HG03064 (cell line): ENCODE measurements around the gene TP53I11.

Experiments used
- ATAC-seq: cut with Tn5 transposase; IDR thresholded peaks from one replicate; pipeline ENCODE4 v1.9.1; 2021; ENCODE audit warnings: low read depth; ENCODE audit not compliant: unreplicated experiment

TP53I11 gene

GRCh38 chr11:44942029-44942955, 8.4 kb downstream of the TP53I11 start:
- ATAC-seq = no peak

GRCh38 chr11:44941259-44942021, 9.2 kb downstream of the TP53I11 start:
- no peak for ATAC-seq

- no peak for ATAC-seq
These were observed 9.8 kb downstream of the TP53I11 start for GRCh38 chr11:44940835-44941234.

DNA sequence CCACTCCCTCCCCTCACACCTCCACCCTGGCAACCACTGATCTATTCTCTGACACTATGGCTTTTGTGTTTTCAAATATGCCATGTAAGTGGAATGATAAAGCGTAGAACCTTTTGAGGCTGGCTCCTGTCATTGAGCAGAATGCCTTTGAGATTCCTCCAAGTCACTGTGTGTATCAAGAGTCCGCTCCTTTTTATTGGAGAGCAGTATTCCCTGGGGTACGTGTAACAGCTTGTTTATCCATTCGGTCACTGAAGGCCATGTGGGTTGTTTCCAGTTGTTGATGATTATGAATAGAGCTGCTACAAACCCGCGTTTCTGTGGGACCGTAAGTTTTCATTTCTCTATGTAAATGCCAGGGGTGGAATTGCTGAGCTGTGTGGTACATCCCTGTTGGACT, 10.3 kb downstream of the TP53I11 start:
- ATAC-seq = no peak

DNA sequence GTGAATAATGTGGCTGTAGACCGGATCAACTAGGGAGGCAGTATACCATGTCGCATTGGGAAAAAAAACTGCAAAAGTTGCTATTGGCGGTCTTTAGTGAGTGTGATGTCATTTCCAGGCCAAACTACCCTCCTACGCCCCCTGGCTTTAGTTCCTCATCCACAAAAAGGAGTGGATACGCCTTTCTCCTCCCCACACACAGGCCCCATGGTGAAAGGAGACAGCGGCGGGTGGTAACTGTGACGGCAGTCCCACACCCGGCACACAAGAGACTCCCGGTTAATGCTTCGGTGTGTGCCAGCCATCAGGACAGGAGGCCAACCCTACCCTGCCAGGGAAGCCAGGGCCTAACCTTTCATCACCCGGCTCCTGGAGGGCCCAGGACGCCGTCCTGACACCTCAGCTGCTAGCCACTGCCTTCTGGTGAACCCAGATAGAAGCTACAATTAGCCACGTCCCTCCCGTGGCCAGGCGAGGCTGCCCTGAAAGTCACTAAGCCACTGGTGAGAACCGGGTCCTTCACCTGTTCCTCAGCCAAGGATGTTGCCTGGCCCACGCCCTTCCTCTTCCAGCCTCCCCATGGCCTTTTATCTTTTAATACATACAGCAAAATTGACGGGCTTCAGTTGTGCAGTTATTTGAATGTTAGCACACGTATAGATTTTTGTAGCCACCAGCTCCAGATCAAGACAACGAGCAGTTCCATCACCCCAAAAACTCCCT, 10.8 kb downstream of the TP53I11 start:
- ATAC-seq = no peak

- no peak for ATAC-seq
These were observed 12.5 kb downstream of the TP53I11 start for GRCh38 chr11:44938066-44938691.

DNA sequence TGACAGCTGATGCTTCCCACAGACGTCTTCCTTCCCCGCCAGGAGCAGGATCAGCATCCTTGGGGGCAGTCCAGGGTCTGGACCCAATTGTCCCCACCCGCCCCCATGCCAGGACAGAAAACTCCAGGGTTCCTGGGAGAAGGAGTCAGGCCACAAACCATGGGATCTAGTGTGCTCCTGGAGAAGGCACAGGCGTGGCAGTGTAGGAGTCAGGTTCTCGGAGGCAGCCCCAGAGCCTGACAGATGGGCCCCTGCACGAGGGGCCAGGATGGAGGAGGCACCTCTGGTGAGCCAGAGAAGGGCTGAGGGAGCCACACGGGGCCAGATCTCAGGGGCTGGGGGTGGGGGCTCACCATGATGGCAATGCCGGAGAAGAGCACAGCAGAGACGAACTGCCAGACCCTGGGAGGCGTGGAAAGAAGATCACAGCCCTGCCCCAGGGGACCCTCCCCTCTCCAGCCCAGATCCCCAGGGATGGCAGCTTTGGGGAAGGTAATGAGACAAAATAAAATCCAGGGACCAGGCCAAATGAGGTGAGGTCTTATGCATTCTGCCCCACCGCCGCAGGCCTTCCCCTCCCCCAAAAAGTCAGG, 13.6 kb downstream of the TP53I11 start:
- no peak for ATAC-seq

- no peak for ATAC-seq
These were observed 14.2 kb downstream of the TP53I11 start for GRCh38 chr11:44936525-44936924.

DNA sequence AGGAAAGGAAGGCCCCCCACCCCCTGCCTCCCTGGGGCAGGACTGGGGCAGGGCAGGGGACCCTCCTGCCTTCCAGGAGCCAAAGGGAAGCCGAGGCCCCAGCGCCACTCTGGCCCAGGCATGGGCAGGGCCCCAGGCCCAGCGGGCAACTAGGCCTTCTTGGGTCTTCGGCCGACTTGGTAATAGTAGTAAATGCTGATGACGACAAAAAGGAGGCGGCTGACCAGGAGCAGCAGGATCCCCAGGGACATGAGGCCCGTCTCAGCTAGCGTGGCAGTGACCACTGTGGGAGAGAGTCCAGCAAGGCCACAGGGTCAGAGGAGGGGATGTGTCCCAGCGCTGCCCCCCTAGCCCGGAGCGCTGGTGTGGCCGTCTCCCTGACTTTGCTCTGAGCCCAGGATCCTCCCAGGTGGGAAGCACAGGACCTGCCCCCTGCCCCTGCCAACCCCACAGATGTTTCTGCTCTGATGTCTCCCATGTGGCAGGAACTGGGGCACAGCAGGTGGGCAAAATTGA, 15.9 kb downstream of the TP53I11 start:
- ATAC-seq = no peak

DNA sequence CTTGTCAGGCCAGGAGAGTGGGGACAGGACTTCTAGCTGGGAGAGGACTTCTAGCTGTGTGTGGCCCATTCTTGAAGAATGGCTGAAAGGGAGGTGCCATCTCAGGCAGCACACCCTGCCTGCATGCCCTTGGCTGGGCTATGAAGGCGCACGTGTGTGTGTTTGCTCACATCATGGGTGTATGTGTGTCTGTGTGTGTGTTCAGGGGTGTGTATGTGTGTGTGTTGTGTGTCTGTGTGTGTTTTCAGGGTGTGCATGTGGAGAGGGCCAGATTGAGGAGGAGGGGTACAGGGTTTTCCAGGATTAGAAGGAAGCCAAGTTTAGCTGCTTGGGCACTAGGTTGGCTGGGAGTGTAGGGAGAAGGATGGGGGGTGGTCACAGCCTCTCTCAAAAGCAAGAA, 16.6 kb downstream of the TP53I11 start:
- no peak for ATAC-seq

- ATAC-seq = no peak
These were observed 19.2 kb downstream of the TP53I11 start for GRCh38 chr11:44931466-44931865.

DNA sequence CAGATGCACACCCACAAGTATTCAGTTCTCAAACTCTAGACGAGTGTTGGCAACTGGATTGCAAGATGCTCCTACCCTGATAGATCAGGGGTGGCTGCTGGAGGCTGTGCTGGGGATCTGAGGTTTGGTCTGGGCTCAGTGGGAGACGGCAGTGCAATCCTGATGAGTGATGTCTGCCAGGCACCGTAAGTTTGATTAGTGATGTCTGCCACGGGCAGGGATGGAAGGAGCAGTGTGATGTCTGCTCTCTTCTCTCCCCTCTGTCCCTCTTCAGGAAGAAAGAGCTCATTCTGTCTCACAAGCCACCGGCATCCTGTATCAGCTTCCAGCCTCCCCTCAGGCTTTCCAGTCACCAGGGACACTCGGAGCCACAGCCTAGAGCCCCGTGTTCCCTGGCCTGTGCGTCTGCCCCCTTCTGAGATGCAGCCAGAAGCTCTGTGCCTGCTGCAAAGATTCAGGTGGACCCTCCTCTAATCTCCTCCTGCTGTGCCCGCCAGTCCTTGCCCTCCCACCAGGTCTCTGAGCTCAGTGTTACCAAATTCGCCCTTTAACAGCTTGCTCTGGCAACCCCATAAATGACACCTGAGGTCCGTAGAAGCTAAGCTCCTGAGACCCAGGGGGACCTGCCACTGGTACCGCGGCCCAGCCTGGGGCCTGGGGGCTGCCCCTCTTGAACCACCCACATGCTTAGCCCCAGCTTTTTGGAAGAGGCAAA, 19.9 kb downstream of the TP53I11 start:
- no peak for ATAC-seq

DNA sequence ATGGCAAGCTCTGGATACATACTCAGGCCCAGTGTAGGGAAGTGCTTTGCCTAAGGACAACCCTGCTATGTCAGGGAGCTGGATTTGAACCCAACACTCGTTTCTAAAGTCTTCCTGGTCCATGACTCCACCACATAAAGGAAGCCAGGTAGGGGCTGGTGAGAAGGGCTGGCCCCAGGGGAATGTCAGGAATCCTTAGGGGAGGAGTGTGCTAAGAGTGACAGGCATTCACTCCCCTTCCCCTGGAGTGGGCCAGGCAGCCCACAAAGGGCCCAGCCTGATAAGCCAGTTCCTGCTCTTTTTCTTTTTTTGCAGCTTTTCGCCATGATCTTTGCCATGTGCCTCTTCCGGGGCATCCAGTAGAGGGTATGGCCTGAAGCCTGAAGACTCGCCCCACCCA, 21.9 kb downstream of the TP53I11 start:
- no peak for ATAC-seq

- ATAC-seq = no peak
These were observed 22.5 kb downstream of the TP53I11 start for GRCh38 chr11:44928144-44928543.

- ATAC-seq = no peak
These were observed 23.5 kb downstream of the TP53I11 start for GRCh38 chr11:44927174-44927661.

DNA sequence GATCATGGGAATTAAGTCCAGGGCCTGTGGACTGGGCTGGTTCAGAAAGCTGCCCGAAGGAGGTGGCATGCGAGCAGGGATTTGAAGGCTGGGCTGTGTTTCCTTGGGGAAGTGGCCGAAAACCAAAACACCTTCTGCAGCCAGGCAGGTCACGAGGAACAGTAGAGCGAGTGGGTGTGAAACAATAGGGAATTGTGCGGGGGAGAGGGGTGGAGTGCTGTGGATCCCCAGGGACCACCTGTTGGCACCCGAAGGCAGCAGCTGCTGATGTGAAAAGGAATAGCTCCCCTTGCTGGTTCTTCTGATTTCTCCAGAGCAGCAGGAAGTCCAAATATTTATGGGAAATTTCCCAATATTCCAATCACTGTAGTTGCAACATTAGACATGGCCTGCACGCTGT, 24.6 kb downstream of the TP53I11 start:
- no peak for ATAC-seq

GRCh38 chr11:44923806-44924205, 26.9 kb downstream of the TP53I11 start:
- ATAC-seq = no peak

DNA sequence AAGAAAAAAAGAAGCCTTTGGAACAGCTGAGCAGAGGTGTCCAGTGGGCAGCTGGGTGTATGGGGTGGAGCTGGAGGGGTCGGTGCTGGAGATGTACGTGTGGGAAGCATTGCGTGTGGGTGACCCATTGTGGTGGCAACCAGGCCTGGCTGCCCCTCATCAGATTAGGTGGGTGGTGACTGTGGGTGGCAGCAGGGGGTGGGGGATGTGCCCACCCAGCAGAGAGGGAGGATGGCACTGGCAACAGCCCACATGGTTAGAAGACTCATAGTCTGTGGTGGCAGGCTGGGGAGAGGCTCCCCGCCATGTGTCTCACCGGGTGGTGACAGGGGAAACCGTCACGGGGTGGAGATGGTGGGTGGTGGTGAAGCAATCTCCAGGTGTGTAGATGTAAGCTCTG, 27.6 kb downstream of the TP53I11 start:
- no peak for ATAC-seq

DNA sequence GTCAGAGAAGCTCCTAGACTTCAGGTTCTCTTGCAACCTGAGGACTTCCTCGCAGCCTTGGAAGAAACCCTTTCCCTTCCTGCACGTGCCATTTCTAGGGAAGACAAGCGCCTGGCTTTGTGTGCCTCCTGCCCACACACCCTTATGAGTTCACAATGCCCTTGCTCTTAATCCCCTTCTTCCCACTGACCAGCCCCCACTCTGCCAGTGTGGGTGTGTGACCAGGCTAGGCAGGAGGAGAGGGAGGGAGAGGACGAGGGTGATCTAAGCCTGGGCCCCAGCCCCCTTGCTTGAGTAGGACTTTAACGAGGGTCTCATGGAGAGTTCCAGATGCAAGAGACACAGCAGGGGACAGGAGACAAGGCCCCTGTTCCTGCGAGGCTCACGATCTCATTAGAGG, 30.2 kb downstream of the TP53I11 start:
- no peak for ATAC-seq
